ENCODE data around the gene SMARCAL1. TPM values are rescaled to one million over a fixed set of nuclear protein-coding genes. Genes with fewer than 3 reads are reported as not detected.
A peak's percentile ranks its signal among the peaks of the same experiment; 100 is the strongest.

The SMARCAL1 gene
- total and polyA plus RNA-seq, 12 donors, result 8.2 to 28.9 (median 21.1) TPM

DNA sequence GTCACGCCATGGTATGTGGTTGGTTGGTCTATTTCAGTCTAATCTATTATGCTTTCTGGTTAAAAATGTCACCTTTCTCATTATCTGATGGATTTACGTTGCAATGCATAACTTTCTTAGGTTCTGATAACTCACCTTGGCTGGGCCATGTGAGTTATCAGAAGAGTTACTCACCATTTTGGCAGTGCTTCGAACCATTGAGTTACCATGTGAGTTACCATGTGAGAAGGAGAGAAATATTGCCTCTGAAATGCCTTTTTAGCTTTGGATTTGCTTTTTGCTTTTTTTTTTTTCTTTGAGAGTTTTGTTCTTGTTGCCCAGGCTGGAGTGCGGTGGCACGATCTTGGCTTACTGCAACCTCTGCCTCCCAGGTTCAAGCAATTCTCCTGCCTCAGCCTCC, 1.6 kb downstream of the SMARCAL1 start:
- Histone ChIP-seq H3K4me3 (no peak overlapping the region), H3K9me3 (replicated peaks in 1 of 3) (no peaks in the 10 kb centered on the region), H3K36me3 (replicated peaks in 1 of 2) (peaks cover 0 to 23% of the 10 kb centered on the region in 2 donors), H3K4me1 (replicated peaks in 1 of 2) (peaks cover 13 to 14% of the 10 kb centered on the region in 2 donors), H3K27ac (no peak overlapping the region), H3K27me3 (no peaks in the 10 kb centered on the region)
- peak in 2 of 7 donors; percentile 16 to 26 for DNase-seq
- WGBS, 4 donors, result 72 to 79% (median 74%) methylated on average over 5 of the region's 5 CpGs
- intact Hi-C loops (cut with DNase I), result no loop called here
- no peak for TF ChIP-seq POLR2A (IDR thresholded peaks at IDR 0.05)
- no peak for TF ChIP-seq CTCF (IDR thresholded peaks at IDR 0.05)

DNA sequence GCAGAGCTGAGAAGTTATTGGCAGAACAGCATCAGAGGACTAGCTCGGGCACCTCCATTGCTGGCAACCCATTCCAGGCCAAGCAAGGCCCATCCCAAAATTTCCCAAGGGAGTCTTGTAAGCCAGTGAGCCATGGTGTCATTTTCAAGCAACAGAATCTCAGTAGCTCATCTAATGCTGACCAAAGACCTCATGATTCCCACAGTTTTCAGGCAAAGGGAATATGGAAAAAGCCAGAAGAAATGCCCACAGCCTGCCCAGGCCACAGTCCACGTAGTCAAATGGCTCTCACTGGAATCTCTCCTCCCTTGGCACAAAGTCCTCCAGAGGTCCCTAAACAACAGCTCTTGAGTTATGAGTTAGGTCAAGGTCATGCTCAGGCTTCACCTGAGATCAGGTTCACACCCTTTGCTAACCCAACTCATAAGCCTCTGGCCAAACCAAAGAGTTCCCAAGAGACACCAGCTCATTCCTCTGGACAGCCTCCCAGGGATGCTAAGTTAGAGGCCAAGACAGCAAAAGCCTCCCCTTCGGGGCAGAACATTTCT, 2.6 kb downstream of the SMARCAL1 start:
- WGBS, 4 donors, result 89 to 97% (median 92%) methylated on average over 3 of the region's 3 CpGs
- peaks cover 18 to 19% of the 10 kb centered on the region in 2 donors for H3K4me1 ChIP-seq (replicated peaks in 1 of 2)

DNA sequence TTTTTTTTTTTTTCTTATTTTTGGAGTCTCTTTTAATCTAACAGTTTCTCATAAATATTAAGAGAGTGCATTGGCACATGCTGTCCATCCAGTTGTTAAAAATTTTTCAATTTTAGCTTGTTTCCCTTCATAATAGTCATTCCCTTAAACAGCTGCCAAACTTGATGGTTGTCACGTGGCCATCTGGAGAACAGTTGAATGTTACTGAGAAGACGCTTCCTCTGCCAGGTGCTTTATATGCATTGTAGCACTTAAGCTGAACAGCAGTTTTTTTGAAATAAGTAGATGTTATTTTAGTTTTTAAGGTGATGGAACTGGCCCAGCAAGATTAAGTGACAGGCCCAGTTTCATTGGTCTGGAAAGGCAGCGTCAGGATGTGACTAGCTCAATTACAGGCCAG, 3.3 kb downstream of the SMARCAL1 start:
- Histone ChIP-seq H3K9me3 (replicated peaks in 1 of 3) (no peaks in the 10 kb centered on the region), H3K27ac (no peak overlapping the region), H3K4me1 (replicated peaks in 1 of 2) (peaks cover 18 to 19% of the 10 kb centered on the region in 2 donors), H3K36me3 (replicated peaks in 1 of 2) (peaks cover 0 to 29% of the 10 kb centered on the region in 2 donors), H3K27me3 (no peaks in the 10 kb centered on the region), H3K4me3 (no peak overlapping the region)
- 92 to 98% (median 95%) methylated on average over 3 of the region's 3 CpGs for WGBS, 4 donors
- DNase-seq, result no peak
- intact Hi-C loops (cut with DNase I), result no loop called here
- no peak for TF ChIP-seq CTCF (IDR thresholded peaks at IDR 0.05)
- no peak for TF ChIP-seq POLR2A (IDR thresholded peaks at IDR 0.05)

More for the DNA sequence above, 2.6 kb downstream of the SMARCAL1 start:
- no peak overlapping the region for H3K4me3 ChIP-seq
- H3K36me3 ChIP-seq (replicated peaks in 1 of 2), result peaks cover 0 to 23% of the 10 kb centered on the region in 2 donors
- H3K27ac ChIP-seq, result no peak overlapping the region
- DNase-seq, result no peak
- TF ChIP-seq POLR2A (IDR thresholded peaks at IDR 0.05), result no peak
- intact Hi-C loops (cut with DNase I), result no loop called here
- no peaks in the 10 kb centered on the region for H3K27me3 ChIP-seq
- H3K9me3 ChIP-seq (replicated peaks in 1 of 3), result no peaks in the 10 kb centered on the region

DNA sequence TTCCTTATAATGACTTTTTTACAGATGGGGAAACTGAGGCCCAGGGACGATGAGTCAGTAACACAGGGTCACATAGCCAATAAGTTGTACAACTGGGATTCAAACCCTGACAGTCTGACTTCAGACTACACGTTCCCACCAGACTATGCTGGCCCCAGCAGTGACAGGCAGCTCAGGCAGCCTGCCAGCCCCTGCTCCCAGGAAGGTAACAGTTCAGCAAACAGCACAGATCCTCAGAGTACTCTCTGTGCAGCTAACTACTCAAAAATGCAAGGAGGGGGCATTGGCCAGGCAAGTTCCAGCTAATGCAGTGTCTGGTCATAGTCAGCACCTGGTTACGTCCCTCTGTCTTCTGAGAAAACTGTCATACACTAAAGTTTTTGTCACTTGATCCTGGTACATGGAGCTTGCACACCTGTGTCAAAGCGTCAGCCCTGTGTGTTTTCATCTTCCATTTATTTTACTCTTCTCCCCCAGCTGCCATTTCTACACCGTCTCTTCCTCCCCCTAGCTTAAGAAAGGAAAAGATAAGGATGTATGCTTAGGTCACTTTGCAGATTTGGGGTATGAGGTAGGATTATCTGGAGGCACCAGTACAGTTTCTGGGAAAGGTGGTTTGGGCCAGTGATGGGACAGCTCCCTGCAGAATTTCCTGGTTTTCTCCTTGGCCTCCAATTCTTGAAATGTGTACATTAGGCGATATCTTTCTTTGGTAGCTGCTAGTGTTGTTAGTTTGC, 4.5 kb downstream of the SMARCAL1 start:
- intact Hi-C loops (cut with DNase I), result no loop called here
- Histone ChIP-seq H3K27ac (no peak overlapping the region), H3K4me1 (replicated peaks in 1 of 2) (peaks cover 18 to 19% of the 10 kb centered on the region in 2 donors), H3K27me3 (no peaks in the 10 kb centered on the region), H3K4me3 (no peak overlapping the region), H3K9me3 (replicated peaks in 1 of 3) (no peaks in the 10 kb centered on the region), H3K36me3 (replicated peaks in 1 of 2) (peaks cover 0 to 41% of the 10 kb centered on the region in 2 donors)
- DNase-seq, result no peak
- WGBS, 4 donors, result 93 to 96% (median 94%) methylated on average over 6 of the region's 6 CpGs
- no peak for TF ChIP-seq CTCF (IDR thresholded peaks at IDR 0.05)
- no peak for TF ChIP-seq POLR2A (IDR thresholded peaks at IDR 0.05)
